WTC11 (cell line): ENCODE measurements around the gene FERMT1. TPM values are rescaled to one million over a fixed set of nuclear protein-coding genes. Genes with fewer than 3 reads are reported as not detected.

ENCODE experiments used
- ATF3 ChIP-seq: sonication (generic); formaldehyde crosslinking; conservative IDR thresholded peaks from 2 replicates; pipeline ENCODE4 v1.8.1; 2022; ENCODE audit warnings: mild to moderate bottlenecking, missing genetic modification reagents
- EMX1 ChIP-seq: fragments of 250-450 bp; sonication (Bioruptor Pico); IDR thresholded peaks from 2 replicates; pipeline ENCODE4 v1.8.0; 2021; ENCODE audit warnings: mild to moderate bottlenecking
- FOXP1 ChIP-seq: sonication (generic); formaldehyde crosslinking; IDR thresholded peaks from 2 replicates; pipeline ENCODE4 v1.8.0; 2022; ENCODE audit warnings: missing genetic modification reagents, mild to moderate bottlenecking, moderate library complexity, borderline replicate concordance
- FOXP4 ChIP-seq: sonication (generic); formaldehyde crosslinking; IDR thresholded peaks from 2 replicates; pipeline ENCODE4 v1.8.0; 2022; ENCODE audit warnings: mild to moderate bottlenecking, missing genetic modification reagents
- MAX ChIP-seq: sonication (generic); formaldehyde crosslinking; IDR thresholded peaks from 2 replicates; pipeline ENCODE4 v1.8.0; 2022; ENCODE audit warnings: mild to moderate bottlenecking, missing genetic modification reagents
- MXD4 ChIP-seq: fragments of 250-450 bp; sonication (Bioruptor Pico); IDR thresholded peaks from 2 replicates; pipeline ENCODE4 v1.8.0; 2021; ENCODE audit warnings: mild to moderate bottlenecking, moderate library complexity, borderline replicate concordance
- NFYB ChIP-seq: sonication (generic); formaldehyde crosslinking; conservative IDR thresholded peaks from 2 replicates; pipeline ENCODE4 v1.8.0; 2022; ENCODE audit warnings: low read depth, missing genetic modification reagents
- NR3C1 ChIP-seq: sonication (generic); formaldehyde crosslinking; conservative IDR thresholded peaks from 2 replicates; pipeline ENCODE4 v1.8.1; 2023; ENCODE audit warnings: low read depth, mild to moderate bottlenecking, missing genetic modification reagents
- RELA ChIP-seq: sonication (generic); formaldehyde crosslinking; IDR thresholded peaks from 2 replicates; pipeline ENCODE4 v1.8.1; 2022; ENCODE audit warnings: missing genetic modification reagents, mild to moderate bottlenecking, borderline replicate concordance
- SMAD4 ChIP-seq: sonication (generic); formaldehyde crosslinking; IDR thresholded peaks from 2 replicates; pipeline ENCODE4 v1.8.0; 2022; ENCODE audit warnings: mild to moderate bottlenecking, missing genetic modification reagents
- STAT6 ChIP-seq: sonication (generic); formaldehyde crosslinking; conservative IDR thresholded peaks from 2 replicates; pipeline ENCODE4 v1.8.1; 2023; ENCODE audit warnings: mild to moderate bottlenecking, low read depth, missing genetic modification reagents, moderate library complexity
- TEAD1 ChIP-seq: sonication (generic); formaldehyde crosslinking; IDR thresholded peaks from 2 replicates; pipeline ENCODE4 v1.8.0; 2022; ENCODE audit warnings: mild to moderate bottlenecking, missing genetic modification reagents
- ZNF317 ChIP-seq: sonication (generic); formaldehyde crosslinking; IDR thresholded peaks from 2 replicates; pipeline ENCODE4 v1.8.1; 2023; ENCODE audit warnings: low read depth, mild to moderate bottlenecking, moderate library complexity, missing genetic modification reagents, borderline replicate concordance
- ZNF423 ChIP-seq: fragments of 250-450 bp; sonication (Bioruptor Pico); IDR thresholded peaks from 2 replicates; pipeline ENCODE4 v2.1.2; 2022; ENCODE audit warnings: mild to moderate bottlenecking, moderate library complexity
- ZNF532 ChIP-seq: fragments of 250-450 bp; sonication (Bioruptor Pico); IDR thresholded peaks from 2 replicates; pipeline ENCODE4 v1.9.0; 2021; ENCODE audit warnings: mild to moderate bottlenecking, borderline replicate concordance
- total RNA-seq: library from RNA; stranded (reverse); gene quantifications from 3 replicates; pipeline ENCODE4 v1.2.3, GENCODE V29; 2021
- TF ChIP-seq, protein P1 (sequence below): fragments of 250-450 bp; sonication (Bioruptor Pico); conservative IDR thresholded peaks from 2 replicates; pipeline ENCODE4 v1.9.0; 2021; ENCODE audit warnings: mild to moderate bottlenecking
- TF ChIP-seq, protein P2 (sequence below): sonication (generic); formaldehyde crosslinking; IDR thresholded peaks from 2 replicates; pipeline ENCODE4 v1.8.1; 2023; ENCODE audit warnings: mild to moderate bottlenecking, missing genetic modification reagents

Gene FERMT1
- total RNA-seq, 1 experiment from 2014 or later, result 23.0 TPM

GRCh38 chr20:6034134-6034969 is 88.5 kb downstream of the FERMT1 start (continued):
- TF ChIP-seq ZNF532 (CRISPR knock-in tag) (no peak), ZNF423 (no peak), NFYB (CRISPR knock-in tag) (no peak), FOXP1 (no peak), RELA (CRISPR knock-in tag) (no peak), SMAD4 (CRISPR knock-in tag) (no peak), MXD4 (no peak), TEAD1 (CRISPR knock-in tag) (no peak), ATF3 (no peak), STAT6 (CRISPR knock-in tag) (no peak), EMX1 (no peak), MAX (CRISPR knock-in tag) (no peak), FOXP4 (CRISPR knock-in tag) (no peak), ZNF317 (CRISPR knock-in tag) (no peak), NR3C1 (CRISPR knock-in tag) (no peak)
- TF ChIP-seq, protein P1, sequence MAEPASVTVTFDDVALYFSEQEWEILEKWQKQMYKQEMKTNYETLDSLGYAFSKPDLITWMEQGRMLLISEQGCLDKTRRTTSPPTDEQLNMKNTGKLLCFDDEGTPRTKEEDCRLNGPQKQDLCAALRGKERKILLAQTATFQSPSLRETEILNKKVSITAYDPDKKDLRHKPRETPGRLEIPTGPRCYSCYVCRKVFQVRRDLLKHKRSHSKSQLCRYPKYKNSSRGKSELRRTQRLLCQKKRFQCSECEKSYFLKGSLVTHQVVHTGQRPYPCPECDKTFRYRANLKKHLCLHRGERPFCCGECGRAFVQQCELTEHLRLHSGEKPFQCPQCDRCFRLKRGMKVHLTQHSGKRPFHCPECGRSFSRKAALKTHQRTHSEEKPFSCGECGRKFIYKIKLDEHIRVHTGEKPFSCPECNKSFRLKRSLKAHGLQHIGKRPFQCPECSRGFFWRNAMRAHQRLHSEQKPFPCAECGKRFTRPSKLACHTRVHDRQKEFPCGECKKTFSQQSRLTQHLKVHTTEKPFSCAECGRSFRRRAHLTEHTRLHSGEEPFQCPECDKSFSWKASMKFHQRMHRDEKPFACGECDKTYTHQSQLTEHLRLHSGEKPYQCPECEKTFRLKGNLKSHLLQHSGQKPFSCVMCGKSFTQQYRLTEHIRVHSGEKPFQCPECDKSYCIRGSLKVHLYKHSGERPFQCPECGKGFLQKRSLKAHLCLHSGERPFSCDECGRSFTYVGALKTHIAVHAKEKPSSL (CRISPR knock-in tag), result no peak
- TF ChIP-seq, protein P2, sequence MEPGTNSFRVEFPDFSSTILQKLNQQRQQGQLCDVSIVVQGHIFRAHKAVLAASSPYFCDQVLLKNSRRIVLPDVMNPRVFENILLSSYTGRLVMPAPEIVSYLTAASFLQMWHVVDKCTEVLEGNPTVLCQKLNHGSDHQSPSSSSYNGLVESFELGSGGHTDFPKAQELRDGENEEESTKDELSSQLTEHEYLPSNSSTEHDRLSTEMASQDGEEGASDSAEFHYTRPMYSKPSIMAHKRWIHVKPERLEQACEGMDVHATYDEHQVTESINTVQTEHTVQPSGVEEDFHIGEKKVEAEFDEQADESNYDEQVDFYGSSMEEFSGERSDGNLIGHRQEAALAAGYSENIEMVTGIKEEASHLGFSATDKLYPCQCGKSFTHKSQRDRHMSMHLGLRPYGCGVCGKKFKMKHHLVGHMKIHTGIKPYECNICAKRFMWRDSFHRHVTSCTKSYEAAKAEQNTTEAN (CRISPR knock-in tag), result no peak
